GM23338 (cell line): ENCODE measurements around the gene RNASE11. TPM values are rescaled to one million over a fixed set of nuclear protein-coding genes. Genes with fewer than 3 reads are reported as not detected.

Experiments used
- EZH2 ChIP-seq: fragments of 200-600 bp; sonication (generic); IDR thresholded peaks from one replicate; pipeline ENCODE4 v1.8.0; 2017; ENCODE audit warnings: antibody characterized with exemption, mild to moderate bottlenecking, low read depth; ENCODE audit not compliant: unreplicated experiment
- NANOG ChIP-seq: IDR thresholded peaks from 2 replicates; pipeline ENCODE4 v1.6.1; 2016; ENCODE audit warnings: antibody characterized with exemption, borderline replicate concordance
- STAT1 ChIP-seq: IDR thresholded peaks from one replicate; pipeline ENCODE4 v1.6.1; 2016; ENCODE audit warnings: antibody characterized with exemption; ENCODE audit not compliant: unreplicated experiment
- polyA plus RNA-seq: library from polyadenylated mRNA; unstranded; fragments of >200 nt; fragmentation: Nextera tagmentation; extraction: Ambion mirVana; gene quantifications from 2 replicates; pipeline ENCODE4 v1.2.1, GENCODE V29; 2016
- total RNA-seq: library from RNA; depleted of rRNA; stranded (reverse); fragments of >200 nt; shearing (Covaris generic); gene quantifications from 2 replicates; pipeline ENCODE4 v1.2.3, GENCODE V29; 2014
- TF ChIP-seq, protein P1 (sequence below): fragments of 250-450 bp; sonication (Bioruptor Pico); IDR thresholded peaks from 2 replicates; pipeline ENCODE4 v1.5.0; 2020; ENCODE audit warnings: mild to moderate bottlenecking, moderate library complexity
- TF ChIP-seq, protein P2 (sequence below): IDR thresholded peaks from one replicate; pipeline ENCODE4 v1.6.1; 2018; ENCODE audit warnings: antibody characterized with exemption; ENCODE audit not compliant: unreplicated experiment
- TF ChIP-seq, protein P3 (sequence below): IDR thresholded peaks from 2 replicates; pipeline ENCODE4 v1.6.1; 2016; ENCODE audit warnings: antibody characterized with exemption

The RNASE11 gene
- total and polyA plus RNA-seq, 2 experiments from 2014 or later: not detected

- TF ChIP-seq, protein P1, sequence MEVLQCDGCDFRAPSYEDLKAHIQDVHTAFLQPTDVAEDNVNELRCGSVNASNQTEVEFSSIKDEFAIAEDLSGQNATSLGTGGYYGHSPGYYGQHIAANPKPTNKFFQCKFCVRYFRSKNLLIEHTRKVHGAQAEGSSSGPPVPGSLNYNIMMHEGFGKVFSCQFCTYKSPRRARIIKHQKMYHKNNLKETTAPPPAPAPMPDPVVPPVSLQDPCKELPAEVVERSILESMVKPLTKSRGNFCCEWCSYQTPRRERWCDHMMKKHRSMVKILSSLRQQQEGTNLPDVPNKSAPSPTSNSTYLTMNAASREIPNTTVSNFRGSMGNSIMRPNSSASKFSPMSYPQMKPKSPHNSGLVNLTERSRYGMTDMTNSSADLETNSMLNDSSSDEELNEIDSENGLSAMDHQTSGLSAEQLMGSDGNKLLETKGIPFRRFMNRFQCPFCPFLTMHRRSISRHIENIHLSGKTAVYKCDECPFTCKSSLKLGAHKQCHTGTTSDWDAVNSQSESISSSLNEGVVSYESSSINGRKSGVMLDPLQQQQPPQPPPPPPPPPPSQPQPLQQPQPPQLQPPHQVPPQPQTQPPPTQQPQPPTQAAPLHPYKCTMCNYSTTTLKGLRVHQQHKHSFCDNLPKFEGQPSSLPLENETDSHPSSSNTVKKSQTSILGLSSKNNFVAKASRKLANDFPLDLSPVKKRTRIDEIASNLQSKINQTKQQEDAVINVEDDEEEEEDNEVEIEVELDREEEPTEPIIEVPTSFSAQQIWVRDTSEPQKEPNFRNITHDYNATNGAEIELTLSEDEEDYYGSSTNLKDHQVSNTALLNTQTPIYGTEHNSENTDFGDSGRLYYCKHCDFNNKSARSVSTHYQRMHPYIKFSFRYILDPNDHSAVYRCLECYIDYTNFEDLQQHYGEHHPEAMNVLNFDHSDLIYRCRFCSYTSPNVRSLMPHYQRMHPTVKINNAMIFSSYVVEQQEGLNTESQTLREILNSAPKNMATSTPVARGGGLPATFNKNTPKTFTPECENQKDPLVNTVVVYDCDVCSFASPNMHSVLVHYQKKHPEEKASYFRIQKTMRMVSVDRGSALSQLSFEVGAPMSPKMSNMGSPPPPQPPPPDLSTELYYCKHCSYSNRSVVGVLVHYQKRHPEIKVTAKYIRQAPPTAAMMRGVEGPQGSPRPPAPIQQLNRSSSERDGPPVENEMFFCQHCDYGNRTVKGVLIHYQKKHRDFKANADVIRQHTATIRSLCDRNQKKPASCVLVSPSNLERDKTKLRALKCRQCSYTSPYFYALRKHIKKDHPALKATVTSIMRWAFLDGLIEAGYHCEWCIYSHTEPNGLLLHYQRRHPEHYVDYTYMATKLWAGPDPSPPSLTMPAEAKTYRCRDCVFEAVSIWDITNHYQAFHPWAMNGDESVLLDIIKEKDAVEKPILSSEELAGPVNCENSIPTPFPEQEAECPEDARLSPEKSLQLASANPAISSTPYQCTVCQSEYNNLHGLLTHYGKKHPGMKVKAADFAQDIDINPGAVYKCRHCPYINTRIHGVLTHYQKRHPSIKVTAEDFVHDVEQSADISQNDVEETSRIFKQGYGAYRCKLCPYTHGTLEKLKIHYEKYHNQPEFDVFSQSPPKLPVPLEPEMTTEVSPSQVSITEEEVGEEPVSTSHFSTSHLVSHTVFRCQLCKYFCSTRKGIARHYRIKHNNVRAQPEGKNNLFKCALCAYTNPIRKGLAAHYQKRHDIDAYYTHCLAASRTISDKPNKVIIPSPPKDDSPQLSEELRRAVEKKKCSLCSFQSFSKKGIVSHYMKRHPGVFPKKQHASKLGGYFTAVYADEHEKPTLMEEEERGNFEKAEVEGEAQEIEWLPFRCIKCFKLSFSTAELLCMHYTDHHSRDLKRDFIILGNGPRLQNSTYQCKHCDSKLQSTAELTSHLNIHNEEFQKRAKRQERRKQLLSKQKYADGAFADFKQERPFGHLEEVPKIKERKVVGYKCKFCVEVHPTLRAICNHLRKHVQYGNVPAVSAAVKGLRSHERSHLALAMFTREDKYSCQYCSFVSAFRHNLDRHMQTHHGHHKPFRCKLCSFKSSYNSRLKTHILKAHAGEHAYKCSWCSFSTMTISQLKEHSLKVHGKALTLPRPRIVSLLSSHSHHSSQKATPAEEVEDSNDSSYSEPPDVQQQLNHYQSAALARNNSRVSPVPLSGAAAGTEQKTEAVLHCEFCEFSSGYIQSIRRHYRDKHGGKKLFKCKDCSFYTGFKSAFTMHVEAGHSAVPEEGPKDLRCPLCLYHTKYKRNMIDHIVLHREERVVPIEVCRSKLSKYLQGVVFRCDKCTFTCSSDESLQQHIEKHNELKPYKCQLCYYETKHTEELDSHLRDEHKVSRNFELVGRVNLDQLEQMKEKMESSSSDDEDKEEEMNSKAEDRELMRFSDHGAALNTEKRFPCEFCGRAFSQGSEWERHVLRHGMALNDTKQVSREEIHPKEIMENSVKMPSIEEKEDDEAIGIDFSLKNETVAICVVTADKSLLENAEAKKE (CRISPR knock-in tag): no peak
- TF ChIP-seq, protein P2, sequence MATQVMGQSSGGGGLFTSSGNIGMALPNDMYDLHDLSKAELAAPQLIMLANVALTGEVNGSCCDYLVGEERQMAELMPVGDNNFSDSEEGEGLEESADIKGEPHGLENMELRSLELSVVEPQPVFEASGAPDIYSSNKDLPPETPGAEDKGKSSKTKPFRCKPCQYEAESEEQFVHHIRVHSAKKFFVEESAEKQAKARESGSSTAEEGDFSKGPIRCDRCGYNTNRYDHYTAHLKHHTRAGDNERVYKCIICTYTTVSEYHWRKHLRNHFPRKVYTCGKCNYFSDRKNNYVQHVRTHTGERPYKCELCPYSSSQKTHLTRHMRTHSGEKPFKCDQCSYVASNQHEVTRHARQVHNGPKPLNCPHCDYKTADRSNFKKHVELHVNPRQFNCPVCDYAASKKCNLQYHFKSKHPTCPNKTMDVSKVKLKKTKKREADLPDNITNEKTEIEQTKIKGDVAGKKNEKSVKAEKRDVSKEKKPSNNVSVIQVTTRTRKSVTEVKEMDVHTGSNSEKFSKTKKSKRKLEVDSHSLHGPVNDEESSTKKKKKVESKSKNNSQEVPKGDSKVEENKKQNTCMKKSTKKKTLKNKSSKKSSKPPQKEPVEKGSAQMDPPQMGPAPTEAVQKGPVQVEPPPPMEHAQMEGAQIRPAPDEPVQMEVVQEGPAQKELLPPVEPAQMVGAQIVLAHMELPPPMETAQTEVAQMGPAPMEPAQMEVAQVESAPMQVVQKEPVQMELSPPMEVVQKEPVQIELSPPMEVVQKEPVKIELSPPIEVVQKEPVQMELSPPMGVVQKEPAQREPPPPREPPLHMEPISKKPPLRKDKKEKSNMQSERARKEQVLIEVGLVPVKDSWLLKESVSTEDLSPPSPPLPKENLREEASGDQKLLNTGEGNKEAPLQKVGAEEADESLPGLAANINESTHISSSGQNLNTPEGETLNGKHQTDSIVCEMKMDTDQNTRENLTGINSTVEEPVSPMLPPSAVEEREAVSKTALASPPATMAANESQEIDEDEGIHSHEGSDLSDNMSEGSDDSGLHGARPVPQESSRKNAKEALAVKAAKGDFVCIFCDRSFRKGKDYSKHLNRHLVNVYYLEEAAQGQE: no peak
- no peak for TF ChIP-seq STAT1
- no peak for TF ChIP-seq NANOG
- TF ChIP-seq EZH2: no peak
- TF ChIP-seq, protein P3, sequence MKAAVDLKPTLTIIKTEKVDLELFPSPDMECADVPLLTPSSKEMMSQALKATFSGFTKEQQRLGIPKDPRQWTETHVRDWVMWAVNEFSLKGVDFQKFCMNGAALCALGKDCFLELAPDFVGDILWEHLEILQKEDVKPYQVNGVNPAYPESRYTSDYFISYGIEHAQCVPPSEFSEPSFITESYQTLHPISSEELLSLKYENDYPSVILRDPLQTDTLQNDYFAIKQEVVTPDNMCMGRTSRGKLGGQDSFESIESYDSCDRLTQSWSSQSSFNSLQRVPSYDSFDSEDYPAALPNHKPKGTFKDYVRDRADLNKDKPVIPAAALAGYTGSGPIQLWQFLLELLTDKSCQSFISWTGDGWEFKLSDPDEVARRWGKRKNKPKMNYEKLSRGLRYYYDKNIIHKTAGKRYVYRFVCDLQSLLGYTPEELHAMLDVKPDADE: no peak
These were observed 16.3 kb upstream of the RNASE11 start (continued) for GRCh38 chr14:20603813-20604690.
